ENCODE data around the gene PTGIR. TPM values are rescaled to one million over a fixed set of nuclear protein-coding genes. Genes with fewer than 3 reads are reported as not detected.

Gene PTGIR
- total and polyA plus RNA-seq, 10 of the 15 experiments (the other 5 are each of a cell fraction or from before 2014, with no cell fraction given): 0.34 to 29.1 (median 9.9) TPM

- TF ChIP-seq, protein P1, sequence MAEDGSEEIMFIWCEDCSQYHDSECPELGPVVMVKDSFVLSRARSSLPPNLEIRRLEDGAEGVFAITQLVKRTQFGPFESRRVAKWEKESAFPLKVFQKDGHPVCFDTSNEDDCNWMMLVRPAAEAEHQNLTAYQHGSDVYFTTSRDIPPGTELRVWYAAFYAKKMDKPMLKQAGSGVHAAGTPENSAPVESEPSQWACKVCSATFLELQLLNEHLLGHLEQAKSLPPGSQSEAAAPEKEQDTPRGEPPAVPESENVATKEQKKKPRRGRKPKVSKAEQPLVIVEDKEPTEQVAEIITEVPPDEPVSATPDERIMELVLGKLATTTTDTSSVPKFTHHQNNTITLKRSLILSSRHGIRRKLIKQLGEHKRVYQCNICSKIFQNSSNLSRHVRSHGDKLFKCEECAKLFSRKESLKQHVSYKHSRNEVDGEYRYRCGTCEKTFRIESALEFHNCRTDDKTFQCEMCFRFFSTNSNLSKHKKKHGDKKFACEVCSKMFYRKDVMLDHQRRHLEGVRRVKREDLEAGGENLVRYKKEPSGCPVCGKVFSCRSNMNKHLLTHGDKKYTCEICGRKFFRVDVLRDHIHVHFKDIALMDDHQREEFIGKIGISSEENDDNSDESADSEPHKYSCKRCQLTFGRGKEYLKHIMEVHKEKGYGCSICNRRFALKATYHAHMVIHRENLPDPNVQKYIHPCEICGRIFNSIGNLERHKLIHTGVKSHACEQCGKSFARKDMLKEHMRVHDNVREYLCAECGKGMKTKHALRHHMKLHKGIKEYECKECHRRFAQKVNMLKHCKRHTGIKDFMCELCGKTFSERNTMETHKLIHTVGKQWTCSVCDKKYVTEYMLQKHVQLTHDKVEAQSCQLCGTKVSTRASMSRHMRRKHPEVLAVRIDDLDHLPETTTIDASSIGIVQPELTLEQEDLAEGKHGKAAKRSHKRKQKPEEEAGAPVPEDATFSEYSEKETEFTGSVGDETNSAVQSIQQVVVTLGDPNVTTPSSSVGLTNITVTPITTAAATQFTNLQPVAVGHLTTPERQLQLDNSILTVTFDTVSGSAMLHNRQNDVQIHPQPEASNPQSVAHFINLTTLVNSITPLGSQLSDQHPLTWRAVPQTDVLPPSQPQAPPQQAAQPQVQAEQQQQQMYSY (CRISPR knock-in tag; IDR thresholded peaks at IDR 0.05): no peak
- TF ChIP-seq WRNIP1 (IDR thresholded peaks at IDR 0.05; ENCODE audit: borderline replicate concordance, low read depth, low read length): no peak
Measured at GRCh38 chr19:46598372-46598917, 26.4 kb downstream of the PTGIR start (continued).

DNA sequence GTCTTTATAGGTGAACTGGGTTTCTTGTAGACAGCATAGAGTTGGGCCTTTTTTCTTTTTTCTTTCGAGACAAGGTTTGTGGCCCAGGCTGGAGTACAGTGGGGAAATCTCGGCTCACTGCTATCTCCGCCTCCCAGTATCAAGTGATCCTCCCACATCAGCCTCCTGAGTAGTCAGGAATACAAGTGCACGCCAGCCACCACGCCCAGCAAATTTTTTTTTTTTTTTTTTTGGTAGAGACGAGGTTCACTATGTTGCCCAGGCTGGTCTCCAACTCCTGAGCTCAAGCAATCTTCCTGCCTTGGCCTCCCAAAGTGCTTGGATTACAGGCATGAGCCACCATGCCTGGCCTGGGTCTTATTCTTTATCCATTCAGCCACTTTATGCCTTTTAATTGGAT is 28.9 kb downstream of the PTGIR start:
- Histone ChIP-seq H3K4me1 (ENCODE audit: control insufficient read depth, insufficient read depth, low read length) (no peaks in the 10 kb centered on the region), H3K36me3 (ENCODE audit: control insufficient read depth in 2 of 2, insufficient read depth in 2 of 2, low read length in 1 of 2) (no peaks in the 10 kb centered on the region), H3K4me2 (ENCODE audit: control insufficient read depth, insufficient read depth) (no peak overlapping the region), H4K20me1 (ENCODE audit: control insufficient read depth, insufficient read depth) (no peaks in the 10 kb centered on the region), H3K27ac (ENCODE audit: control insufficient read depth, insufficient read depth) (no peak overlapping the region), H3K9ac (ENCODE audit: control insufficient read depth, insufficient read depth, low read length) (no peak overlapping the region), H2AFZ (ENCODE audit: control insufficient read depth, low read depth, low read length) (no peak overlapping the region), H3K27me3 (replicated peaks in 1 of 2; ENCODE audit: control insufficient read depth in 2 of 2, insufficient read depth in 2 of 2, low read length in 1 of 2) (no peaks in the 10 kb centered on the region), H3K4me3 (no peak overlapping the region), H3K9me3 (replicated peaks; ENCODE audit: control insufficient read depth, insufficient read depth, low read length) (peaks cover 7% of the 10 kb centered on the region; the same call in 2 of the 3 replicates), H3K79me2 (ENCODE audit: control insufficient read depth, insufficient read depth, low read length) (no peaks in the 10 kb centered on the region)
- WGBS (ENCODE audit: insufficient coverage, insufficient replicate concordance, low lambda C conversion rate, missing lambda C conversion rate): 77% methylated on average over 5 of the region's 6 CpGs
- intact Hi-C loops (cut with micrococcal nuclease; ENCODE audit: unreplicated experiment) (no loop called here), in situ Hi-C loops (cut with MboI) (no loop called here)
- CTCF ChIA-PET: no interaction called here
- ATAC-seq: no peak
- TF ChIP-seq MTA2 (IDR thresholded peaks at IDR 0.05; ENCODE audit: low read depth) (no peak), YY1 (IDR thresholded peaks at IDR 0.05; ENCODE audit: low read depth, low read length) (no peak)
- BruUV-seq (replicated peaks): no TSS peak
- no peak for DNase-seq (ENCODE audit: low read depth, low spot score)
- no peak for FAIRE-seq
- RAD21 ChIA-PET (ENCODE audit: unreplicated experiment): no interaction called here
- SMC1A ChIA-PET (ENCODE audit: uncharacterized antibody, unreplicated experiment): interaction anchor here (1.2 kb wide), 1 partner anchor 15 kb away, joined by 3 read pairs; no protein-coding TSS in a partner anchor
- POLR2A ChIA-PET: interaction anchor here (0.7 kb wide), 2 partner anchors 20 to 169 kb away, joined by 3 read pairs; no protein-coding TSS in a partner anchor

All from GM12878 (cell line).